ENCODE results near the gene CBX8. TPM values are rescaled to one million over a fixed set of nuclear protein-coding genes. Genes with fewer than 3 reads are reported as not detected.

The CBX8 gene
- total RNA-seq, 4 donors from 2014 or later: 2.3 to 4.7 (median 2.6) TPM

DNA sequence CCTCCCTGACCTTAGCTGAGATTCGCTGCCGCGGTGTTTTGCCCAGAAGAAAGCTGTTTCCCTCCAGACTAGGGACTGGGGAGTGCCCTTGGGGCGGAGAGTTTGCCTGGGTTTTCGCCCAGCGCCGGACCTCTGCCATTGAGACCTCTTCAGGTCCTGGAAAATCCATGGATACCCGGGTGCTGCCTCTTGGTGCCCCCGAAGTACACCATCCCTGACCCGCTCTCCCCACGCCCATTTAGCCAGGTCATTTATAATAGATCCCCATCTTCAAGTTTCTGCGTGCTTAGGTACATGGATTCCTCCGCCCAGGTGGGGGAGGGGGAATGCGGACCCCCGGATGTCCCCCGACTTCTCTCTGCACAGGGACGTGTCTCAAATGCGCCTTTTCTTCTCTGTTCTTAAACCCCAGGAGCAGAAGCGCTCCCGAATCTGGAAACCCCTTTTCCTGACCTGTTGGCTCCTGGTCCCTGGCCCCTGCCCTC lies 15.0 kb upstream of the CBX8 start:
- H3K36me3 ChIP-seq: no peaks in the 10 kb centered on the region
- no peak for DNase-seq
- H3K4me3 ChIP-seq: peak overlapping the region in 1 of 4 donors; percentile 44
- H3K27ac ChIP-seq: no peak overlapping the region
- WGBS, 2 donors: 1 to 8% methylated on average over 9 to 14 of the region's 20 CpGs
- TF ChIP-seq, protein P1, sequence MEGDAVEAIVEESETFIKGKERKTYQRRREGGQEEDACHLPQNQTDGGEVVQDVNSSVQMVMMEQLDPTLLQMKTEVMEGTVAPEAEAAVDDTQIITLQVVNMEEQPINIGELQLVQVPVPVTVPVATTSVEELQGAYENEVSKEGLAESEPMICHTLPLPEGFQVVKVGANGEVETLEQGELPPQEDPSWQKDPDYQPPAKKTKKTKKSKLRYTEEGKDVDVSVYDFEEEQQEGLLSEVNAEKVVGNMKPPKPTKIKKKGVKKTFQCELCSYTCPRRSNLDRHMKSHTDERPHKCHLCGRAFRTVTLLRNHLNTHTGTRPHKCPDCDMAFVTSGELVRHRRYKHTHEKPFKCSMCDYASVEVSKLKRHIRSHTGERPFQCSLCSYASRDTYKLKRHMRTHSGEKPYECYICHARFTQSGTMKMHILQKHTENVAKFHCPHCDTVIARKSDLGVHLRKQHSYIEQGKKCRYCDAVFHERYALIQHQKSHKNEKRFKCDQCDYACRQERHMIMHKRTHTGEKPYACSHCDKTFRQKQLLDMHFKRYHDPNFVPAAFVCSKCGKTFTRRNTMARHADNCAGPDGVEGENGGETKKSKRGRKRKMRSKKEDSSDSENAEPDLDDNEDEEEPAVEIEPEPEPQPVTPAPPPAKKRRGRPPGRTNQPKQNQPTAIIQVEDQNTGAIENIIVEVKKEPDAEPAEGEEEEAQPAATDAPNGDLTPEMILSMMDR (IDR thresholded peaks at IDR 0.05): no peak
- no peak for TF ChIP-seq POLR2A (IDR thresholded peaks at IDR 0.05)
- no peaks in the 10 kb centered on the region for H3K9me3 ChIP-seq
- peaks cover 47 to 74% (median 68%) of the 10 kb centered on the region in 3 donors for H3K4me1 ChIP-seq
- peaks cover 56 to 100% (median 69%) of the 10 kb centered on the region in 4 donors for H3K27me3 ChIP-seq
- intact Hi-C loops (cut with DNase I): no loop called here

DNA sequence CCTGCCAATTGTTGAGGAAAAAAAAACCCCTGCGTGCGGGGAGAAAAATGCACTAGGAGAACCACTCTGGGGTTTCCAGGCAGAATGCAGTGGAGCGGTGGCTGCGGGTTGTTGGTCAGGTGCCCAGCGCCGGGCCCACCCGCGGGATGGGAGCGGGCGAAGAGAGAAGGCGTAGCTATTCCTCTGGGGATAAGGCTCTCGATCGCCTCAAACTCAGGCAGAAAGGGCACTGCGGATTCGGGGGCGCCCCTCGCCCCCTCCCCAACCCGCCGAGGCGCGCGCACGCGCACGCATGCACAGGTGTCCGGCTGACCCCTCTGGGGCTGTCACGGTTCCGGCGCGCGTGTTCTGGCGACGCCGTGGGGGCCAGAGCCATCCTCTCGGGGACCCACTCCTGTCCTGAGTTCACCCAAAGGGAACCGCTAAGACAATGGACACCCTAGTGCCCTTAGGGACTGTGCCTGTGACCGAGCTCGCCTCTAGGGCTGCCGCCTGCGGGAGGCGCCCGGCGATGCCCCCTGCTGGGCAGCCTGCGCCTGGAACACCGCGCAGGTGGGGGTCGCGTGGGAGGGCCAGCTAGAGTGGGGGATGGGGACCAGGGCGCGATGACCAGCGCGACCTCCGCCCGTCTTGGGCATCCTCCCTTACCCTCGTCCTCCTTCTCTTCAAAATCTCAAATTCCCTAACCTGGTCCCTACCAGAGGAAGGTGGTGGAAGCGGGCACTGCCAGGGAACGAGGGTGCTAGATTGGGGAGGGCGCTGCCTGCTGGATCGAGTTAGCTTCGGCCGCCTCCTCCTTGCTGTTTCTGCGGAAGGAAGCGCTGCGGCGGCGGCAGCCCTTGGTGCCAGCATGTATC lies 14.4 kb upstream of the CBX8 start:
- DNase-seq: no peak
- intact Hi-C loops (cut with DNase I): no loop called here
- TF ChIP-seq, protein P1 (IDR thresholded peaks at IDR 0.05): peak in 3 of 6 experiments; percentile 31 to 56 (median 32)
- no peak for TF ChIP-seq POLR2A (IDR thresholded peaks at IDR 0.05)
- Histone ChIP-seq H3K9me3 (no peaks in the 10 kb centered on the region), H3K4me3 (peak overlapping the region in 1 of 4 donors; percentile 44), H3K4me1 (peaks cover 47 to 74% (median 68%) of the 10 kb centered on the region in 3 donors), H3K36me3 (no peaks in the 10 kb centered on the region), H3K27ac (no peak overlapping the region), H3K27me3 (peaks cover 56 to 100% (median 72%) of the 10 kb centered on the region in 4 donors)
- WGBS, 2 donors: 1 to 3% methylated on average over 19 to 25 of the region's 66 CpGs

DNA sequence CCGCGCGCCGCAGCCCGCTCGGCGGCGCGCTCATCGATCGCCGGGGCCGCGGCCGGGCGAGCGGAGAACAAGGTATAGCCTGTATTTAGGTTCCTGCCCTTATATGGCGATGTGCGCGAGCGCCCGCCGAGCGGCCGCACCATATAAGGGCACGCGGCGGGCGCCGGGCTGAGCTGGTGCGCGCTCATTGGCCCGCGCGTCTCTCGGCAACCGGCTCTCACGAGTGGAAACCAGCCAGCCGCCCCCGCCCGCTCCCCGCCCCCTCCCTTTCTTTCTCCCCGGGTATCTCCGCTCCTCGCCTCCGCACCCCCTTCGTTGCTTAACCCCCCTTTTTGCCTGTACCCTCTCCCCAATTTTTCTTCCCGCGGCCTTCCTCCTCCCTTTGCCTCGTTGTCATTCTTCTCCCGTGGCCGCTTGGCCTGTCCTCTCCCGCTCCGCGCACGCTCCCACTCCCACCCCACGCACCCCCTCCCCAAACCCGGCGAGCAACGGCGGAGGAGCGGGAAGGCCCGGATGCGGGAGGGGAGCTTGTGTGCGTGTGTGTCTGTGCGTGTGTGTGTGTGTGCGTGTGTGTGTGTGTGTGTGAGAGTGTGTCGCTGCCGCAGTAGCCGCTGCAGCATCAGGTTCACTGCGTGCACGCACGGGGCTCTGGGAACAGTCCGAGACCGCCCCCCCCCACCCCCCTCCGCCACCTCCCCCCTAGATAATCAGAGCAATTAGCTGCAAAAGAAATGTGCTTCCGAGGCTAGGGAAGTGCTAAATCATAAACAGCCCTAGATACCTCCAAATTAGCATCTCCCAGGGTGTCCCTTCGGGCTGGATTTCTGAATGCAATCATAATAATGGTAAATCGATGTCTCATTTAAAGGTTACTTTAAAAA lies 13.5 kb upstream of the CBX8 start:
- intact Hi-C loops (cut with DNase I): no loop called here
- 1 to 2% methylated on average over 29 to 41 of the region's 79 CpGs for WGBS, 2 donors
- no peaks in the 10 kb centered on the region for H3K36me3 ChIP-seq
- H3K9me3 ChIP-seq: no peaks in the 10 kb centered on the region
- H3K27me3 ChIP-seq: peaks cover 52 to 100% (median 73%) of the 10 kb centered on the region in 4 donors
- no peak overlapping the region for H3K27ac ChIP-seq
- H3K4me3 ChIP-seq: peak overlapping the region in 1 of 4 donors; percentile 42
- H3K4me1 ChIP-seq: peaks cover 46 to 67% (median 62%) of the 10 kb centered on the region in 3 donors
- DNase-seq: no peak
- TF ChIP-seq, protein P1 (IDR thresholded peaks at IDR 0.05): no peak
- no peak for TF ChIP-seq POLR2A (IDR thresholded peaks at IDR 0.05)

DNA sequence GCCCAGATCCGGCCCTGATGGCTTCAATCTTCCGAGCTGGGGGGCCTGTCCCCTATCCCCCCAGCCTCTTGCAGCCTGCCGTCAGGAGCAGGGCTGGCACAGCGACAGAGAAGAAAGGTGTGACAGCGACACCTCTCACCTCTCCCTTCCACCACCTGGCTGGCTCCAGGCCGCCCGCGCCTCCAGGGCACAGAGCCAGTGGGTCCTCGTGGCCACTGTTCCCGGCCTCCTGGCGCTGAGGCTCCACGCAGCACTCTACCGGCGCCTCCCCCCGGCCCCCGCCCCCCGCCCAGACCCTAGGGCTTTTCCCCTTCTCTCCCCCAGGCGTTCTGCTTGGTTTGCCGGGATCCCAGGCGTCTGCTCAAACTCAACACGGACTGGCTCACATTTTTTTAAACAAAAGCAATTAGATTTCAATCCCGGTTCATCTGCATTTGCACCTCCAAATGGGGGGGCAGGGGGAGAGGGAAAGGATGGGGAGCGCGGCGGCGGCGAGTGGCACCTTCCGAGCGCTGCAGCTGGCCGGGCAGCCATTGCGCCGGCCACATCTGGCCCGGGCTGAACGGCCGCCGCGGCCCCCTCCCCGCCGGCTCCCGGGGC lies 12.8 kb upstream of the CBX8 start:
- peaks cover 39 to 66% (median 60%) of the 10 kb centered on the region in 3 donors for H3K4me1 ChIP-seq
- intact Hi-C loops (cut with DNase I): no loop called here
- H3K36me3 ChIP-seq: no peaks in the 10 kb centered on the region
- 0% methylated on average over 1 of the region's 40 CpGs; no CpG with 5 or more reads in 1 of the 2 donors for WGBS, 2 donors
- no peaks in the 10 kb centered on the region for H3K9me3 ChIP-seq
- H3K27ac ChIP-seq: no peak overlapping the region
- no peak for DNase-seq
- peak overlapping the region in 1 of 4 donors; percentile 42 for H3K4me3 ChIP-seq
- H3K27me3 ChIP-seq: peaks cover 48 to 100% (median 79%) of the 10 kb centered on the region in 4 donors
- TF ChIP-seq, protein P1 (IDR thresholded peaks at IDR 0.05): no peak
- no peak for TF ChIP-seq POLR2A (IDR thresholded peaks at IDR 0.05)
